Measurements from ENCODE around the gene TRIOBP. TPM values are rescaled to one million over a fixed set of nuclear protein-coding genes. Genes with fewer than 3 reads are reported as not detected.

The TRIOBP gene
- total and polyA plus RNA-seq, 7 donors = 19.1 to 42.7 (median 24.6) TPM

- no peak for TF ChIP-seq CTCF (IDR thresholded peaks at IDR 0.05)
- ATAC-seq (peak in 2 of 4 donors; percentile 29 to 37), DNase-seq (no peak)
- Histone ChIP-seq H3K4me3 (no peak overlapping the region), H3K27ac (peak overlapping the region; percentile 36), H3K9me3 (no peaks in the 10 kb centered on the region), H3K4me1 (no peaks in the 10 kb centered on the region), H3K27me3 (ENCODE audit: insufficient read depth in 3 of 3, low read length in 2 of 3) (no peaks in the 10 kb centered on the region), H3K36me3 (ENCODE audit: insufficient read depth in 1 of 2, low read depth in 1 of 2) (no peaks in the 10 kb centered on the region)
- 69 to 82% (median 75%) methylated on average over 22 to 25 of the region's 25 CpGs for WGBS, 3 donors
- intact Hi-C loops (cut with DNase I) = no loop called here
Observed at GRCh38 chr22:37708580-37709444, 12.0 kb downstream of the TRIOBP start.

DNA sequence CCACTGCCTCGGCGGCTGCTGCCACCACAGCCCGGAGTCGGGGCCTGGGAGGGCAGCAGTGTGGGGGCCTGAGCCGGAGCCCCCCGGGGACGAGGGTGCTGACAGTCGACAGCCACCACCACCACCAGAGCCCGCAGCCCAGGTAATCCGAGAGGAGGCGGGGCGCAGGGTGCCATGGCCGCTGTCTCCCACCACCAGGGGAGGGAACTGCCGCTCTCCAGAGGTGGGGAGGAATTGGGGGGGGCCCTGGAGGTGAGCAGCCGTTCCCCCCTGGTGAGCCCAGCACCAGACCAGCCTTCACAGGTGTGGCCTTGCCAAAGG, 12.6 kb downstream of the TRIOBP start:
- no peak overlapping the region for H3K27ac ChIP-seq
- WGBS, 3 donors = 89 to 94% (median 94%) methylated on average over 14 to 15 of the region's 15 CpGs
- no peaks in the 10 kb centered on the region for H3K9me3 ChIP-seq
- intact Hi-C loops (cut with DNase I) = no loop called here
- no peaks in the 10 kb centered on the region for H3K27me3 ChIP-seq (ENCODE audit: insufficient read depth in 3 of 3, low read length in 2 of 3)
- no peak for TF ChIP-seq CTCF (IDR thresholded peaks at IDR 0.05)
- H3K4me3 ChIP-seq = no peak overlapping the region
- DNase-seq (no peak), ATAC-seq (no peak)
- no peaks in the 10 kb centered on the region for H3K36me3 ChIP-seq (ENCODE audit: insufficient read depth in 1 of 2, low read depth in 1 of 2)
- H3K4me1 ChIP-seq = no peaks in the 10 kb centered on the region

DNA sequence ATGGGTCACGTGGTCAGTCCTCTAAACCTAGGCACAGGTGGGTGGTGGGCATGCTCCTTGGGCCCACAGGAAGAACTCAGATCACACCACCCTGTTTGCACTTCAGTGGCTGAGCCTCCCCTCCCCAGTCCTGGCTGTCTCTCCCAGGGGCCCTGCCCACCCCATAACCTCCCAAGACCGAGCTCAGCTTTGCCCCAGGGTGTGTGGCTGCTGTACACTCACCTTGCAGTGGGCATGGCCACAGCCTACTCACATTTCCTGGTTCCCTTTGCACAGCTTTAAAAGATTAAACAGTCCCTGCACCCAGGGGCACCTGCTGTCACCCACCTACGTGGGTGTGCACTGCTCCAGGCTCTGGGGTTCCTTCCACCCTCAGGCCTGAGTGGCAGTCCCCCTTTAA, 13.8 kb downstream of the TRIOBP start:
- Histone ChIP-seq H3K4me1 (no peaks in the 10 kb centered on the region), H3K36me3 (ENCODE audit: insufficient read depth in 1 of 2, low read depth in 1 of 2) (no peaks in the 10 kb centered on the region), H3K27me3 (ENCODE audit: insufficient read depth in 3 of 3, low read length in 2 of 3) (no peaks in the 10 kb centered on the region), H3K9me3 (no peaks in the 10 kb centered on the region), H3K27ac (no peak overlapping the region), H3K4me3 (no peak overlapping the region)
- 88 to 96% (median 89%) methylated on average over 3 of the region's 3 CpGs for WGBS, 3 donors
- DNase-seq = no peak
- intact Hi-C loops (cut with DNase I) = no loop called here
- no peak for ATAC-seq
- TF ChIP-seq CTCF (IDR thresholded peaks at IDR 0.05) = no peak

- Histone ChIP-seq H3K36me3 (ENCODE audit: insufficient read depth in 1 of 2, low read depth in 1 of 2) (no peaks in the 10 kb centered on the region), H3K27me3 (ENCODE audit: insufficient read depth in 3 of 3, low read length in 2 of 3) (no peaks in the 10 kb centered on the region), H3K4me3 (no peak overlapping the region), H3K4me1 (no peaks in the 10 kb centered on the region), H3K27ac (no peak overlapping the region), H3K9me3 (no peaks in the 10 kb centered on the region)
- intact Hi-C loops (cut with DNase I) = no loop called here
- 81 to 84% (median 82%) methylated on average over 10 of the region's 10 CpGs for WGBS, 3 donors
- no peak for TF ChIP-seq CTCF (IDR thresholded peaks at IDR 0.05)
- no peak for ATAC-seq
- no peak for DNase-seq
Observed at GRCh38 chr22:37711490-37711889, 14.6 kb downstream of the TRIOBP start.

- no peak overlapping the region for H3K4me3 ChIP-seq
- no peaks in the 10 kb centered on the region for H3K4me1 ChIP-seq
- no peaks in the 10 kb centered on the region for H3K9me3 ChIP-seq
- H3K27me3 ChIP-seq (ENCODE audit: insufficient read depth in 3 of 3, low read length in 2 of 3) = no peaks in the 10 kb centered on the region
- WGBS, 3 donors = 92 to 96% (median 95%) methylated on average over 7 of the region's 7 CpGs
- TF ChIP-seq CTCF (IDR thresholded peaks at IDR 0.05) = no peak
- intact Hi-C loops (cut with DNase I) = no loop called here
- ATAC-seq (no peak), DNase-seq (no peak)
- no peaks in the 10 kb centered on the region for H3K36me3 ChIP-seq (ENCODE audit: insufficient read depth in 1 of 2, low read depth in 1 of 2)
- H3K27ac ChIP-seq = no peak overlapping the region
Observed at GRCh38 chr22:37713761-37714160, 16.9 kb downstream of the TRIOBP start.
